Esophagus squamous epithelium (tissue), 5 donors: Measurements from ENCODE around the gene PCDHA1. TPM values are rescaled to one million over a fixed set of nuclear protein-coding genes. Genes with fewer than 3 reads are reported as not detected.

Experiments
- DNase-seq: peaks from one replicate; lab custom pipeline; 2025; lab: John Stamatoyannopoulos, UW
- H3K27ac ChIP-seq, 4 donors: fragments of 200-600 bp; sonication (generic); one replicate each; pipeline ENCODE4 v1.5.1; 2016 to 2019; ENCODE audit warnings: mild to moderate bottlenecking in 1 of 4
- H3K27me3 ChIP-seq, 4 donors: fragments of 200-600 bp; sonication (generic); 1 replicate in 3 of 4; 2 replicates in 1 of 4; pipeline versions ENCODE4 v1.5.1 to v1.6.0; 2017 to 2021; ENCODE audit warnings: antibody characterized with exemption in 1 of 4
- H3K36me3 ChIP-seq, 3 donors: fragments of 200-600 bp; sonication (generic); one replicate each; pipeline ENCODE4 v1.5.1; 2016 to 2019
- H3K4me1 ChIP-seq, 3 donors: fragments of 200-600 bp; sonication (generic); one replicate each; pipeline ENCODE4 v1.5.1; 2017 to 2019
- H3K4me3 ChIP-seq, 4 donors: fragments of 200-600 bp; sonication (generic); 1 replicate in 3 of 4; 2 replicates in 1 of 4; pipeline ENCODE4 v1.5.1; 2016 to 2019; ENCODE audit warnings: mild to moderate bottlenecking in 2 of 4, moderate library complexity in 1 of 4
- H3K9me3 ChIP-seq, 3 donors: fragments of 200-600 bp; sonication (generic); one replicate each; pipeline ENCODE4 v1.5.1; 2016 to 2019
- CTCF ChIP-seq, 6 experiments: fragments of 450-650 bp in 4 of 6; fragments of 200-600 bp in 2 of 6; sonication (generic) in 2 of 6; IDR thresholded peaks; one replicate each; pipeline ENCODE4 v1.5.1; 2016 to 2019; ENCODE audit warnings: antibody characterized with exemption in 6 of 6, mild to moderate bottlenecking in 4 of 6, moderate library complexity in 4 of 6
- POLR2A ChIP-seq, 4 donors: fragments of 450-650 bp; IDR thresholded peaks; one replicate each; pipeline ENCODE4 v1.6.1; 2017; ENCODE audit warnings: antibody characterized with exemption in 4 of 4, mild to moderate bottlenecking in 4 of 4, moderate library complexity in 3 of 4
- WGBS, 2 donors: methylation state at CpG; one replicate each; pipeline ENCODE4 v1.1.5; 2018; 5-methylcytosine and 5-hydroxymethylcytosine counted together
- intact Hi-C: fragments of 100-400 bp; cut with DNase I; formaldehyde crosslinking; loops from one replicate; pipeline ENCODE4 v1.15.0; 2022
- total RNA-seq, 4 donors: library from RNA; depleted of rRNA; stranded (reverse); fragments of >200 nt; gene quantifications; one replicate each; pipeline ENCODE4 v1.1.0, GENCODE V29; 2016
- donor health status: DM: yes; HTN: yes; CAD: no.

PCDHA1 gene
- total RNA-seq, 4 donors from 2014 or later, result not detected

DNA sequence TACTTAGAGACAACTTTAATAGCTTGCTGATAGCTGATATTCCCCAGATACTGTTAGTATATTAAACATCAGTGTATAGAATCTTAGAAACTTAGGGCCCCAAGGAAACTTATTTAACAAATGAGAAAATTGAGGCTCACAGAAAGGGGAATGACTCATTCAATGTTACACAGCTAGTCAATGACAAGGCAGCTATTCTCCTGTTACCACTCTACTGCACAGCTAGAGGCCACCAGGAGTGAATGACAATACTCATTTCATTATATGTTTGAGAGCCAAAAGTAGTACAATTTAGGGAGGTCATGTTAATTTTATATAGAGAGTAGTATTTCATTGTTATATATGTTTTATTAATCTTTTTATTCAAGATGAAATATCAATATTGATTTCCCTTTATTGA is 232.0 kb downstream of the PCDHA1 start:
- H3K27ac ChIP-seq, result no peak overlapping the region

DNA sequence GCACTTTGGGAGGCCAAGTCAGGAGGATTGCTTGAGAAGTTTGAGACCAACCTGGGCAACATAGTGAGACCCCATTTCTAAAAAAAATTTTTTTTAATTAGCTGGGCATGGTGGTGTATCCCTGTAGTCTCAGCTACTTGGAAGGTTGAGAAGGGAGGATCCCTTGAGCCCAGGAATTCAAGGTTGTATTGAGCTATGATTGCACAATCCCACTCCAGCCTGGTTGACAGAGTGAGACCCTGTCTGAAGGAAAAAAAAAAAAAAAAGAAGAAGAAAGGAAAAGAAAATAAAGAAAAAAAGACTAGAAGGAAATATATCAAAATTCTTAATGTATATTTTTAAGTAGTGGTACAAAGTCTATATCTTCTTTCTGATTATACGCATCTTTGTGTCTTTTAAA is 236.4 kb downstream of the PCDHA1 start:
- H3K4me1 ChIP-seq, result no peaks in the 10 kb centered on the region
- intact Hi-C loops, result no loop called here
- WGBS, 2 donors, result 90 to 100% methylated on average over 1 of the region's 1 CpG
- H3K27me3 ChIP-seq, result no peaks in the 10 kb centered on the region
- no peak for TF ChIP-seq CTCF (IDR thresholded peaks at IDR 0.05)
- TF ChIP-seq POLR2A (IDR thresholded peaks at IDR 0.05), result no peak
- H3K9me3 ChIP-seq, result no peaks in the 10 kb centered on the region
- H3K36me3 ChIP-seq, result no peaks in the 10 kb centered on the region
- no peak for DNase-seq
- no peak overlapping the region for H3K27ac ChIP-seq
- H3K4me3 ChIP-seq, result no peak overlapping the region

More for the DNA sequence above, 232.0 kb downstream of the PCDHA1 start:
- no peaks in the 10 kb centered on the region for H3K9me3 ChIP-seq
- H3K4me3 ChIP-seq, result no peak overlapping the region
- H3K4me1 ChIP-seq, result no peaks in the 10 kb centered on the region
- H3K27me3 ChIP-seq, result no peaks in the 10 kb centered on the region
- TF ChIP-seq POLR2A (IDR thresholded peaks at IDR 0.05) (no peak), CTCF (IDR thresholded peaks at IDR 0.05) (no peak)
- intact Hi-C loops, result no loop called here
- H3K36me3 ChIP-seq, result no peaks in the 10 kb centered on the region
- no peak for DNase-seq

GRCh38 chr5:141031006-141031405 is 245.1 kb downstream of the PCDHA1 start:
- no peak for DNase-seq

GRCh38 chr5:141032626-141033025 is 246.7 kb downstream of the PCDHA1 start:
- Histone ChIP-seq H3K9me3 (no peaks in the 10 kb centered on the region), H3K4me3 (no peak overlapping the region), H3K4me1 (no peaks in the 10 kb centered on the region), H3K36me3 (no peaks in the 10 kb centered on the region), H3K27ac (no peak overlapping the region), H3K27me3 (no peaks in the 10 kb centered on the region)
- TF ChIP-seq CTCF (IDR thresholded peaks at IDR 0.05), result no peak
- TF ChIP-seq POLR2A (IDR thresholded peaks at IDR 0.05), result no peak
- no peak for DNase-seq
- 57 to 66% methylated on average over 1 of the region's 1 CpG for WGBS, 2 donors
- intact Hi-C loops, result no loop called here

More at GRCh38 chr5:141031006-141031405, 245.1 kb downstream of the PCDHA1 start:
- no peaks in the 10 kb centered on the region for H3K9me3 ChIP-seq
- intact Hi-C loops, result no loop called here
- H3K4me3 ChIP-seq, result no peak overlapping the region
- TF ChIP-seq CTCF (IDR thresholded peaks at IDR 0.05) (no peak), POLR2A (IDR thresholded peaks at IDR 0.05) (no peak)
- WGBS, 2 donors, result 81 to 83% methylated on average over 15 of the region's 15 CpGs
- H3K27me3 ChIP-seq, result no peaks in the 10 kb centered on the region
- no peaks in the 10 kb centered on the region for H3K4me1 ChIP-seq
- no peak overlapping the region for H3K27ac ChIP-seq
- no peaks in the 10 kb centered on the region for H3K36me3 ChIP-seq

- DNase-seq, result no peak
- intact Hi-C loops, result no loop called here
Observed at GRCh38 chr5:141039061-141039460, 253.1 kb downstream of the PCDHA1 start.

More at GRCh38 chr5:141039061-141039460, 253.1 kb downstream of the PCDHA1 start:
- no peaks in the 10 kb centered on the region for H3K9me3 ChIP-seq
- H3K4me3 ChIP-seq, result no peak overlapping the region
- no peaks in the 10 kb centered on the region for H3K36me3 ChIP-seq
- no peak overlapping the region for H3K27ac ChIP-seq
- H3K4me1 ChIP-seq, result peaks cover 0 to 18% (median 4%) of the 10 kb centered on the region in 3 donors
- TF ChIP-seq POLR2A (IDR thresholded peaks at IDR 0.05) (no peak), CTCF (IDR thresholded peaks at IDR 0.05) (no peak)
- no peaks in the 10 kb centered on the region for H3K27me3 ChIP-seq
